CD4-positive, alpha-beta T cell treated with Interleukin-4 for 4 hours (primary cell): ENCODE data around the gene GNAO1.

Experiments used
- DNase-seq: peaks from one replicate; pipeline ENCODE4 v3.0.0-alpha.2; 2020

GNAO1 gene

DNA sequence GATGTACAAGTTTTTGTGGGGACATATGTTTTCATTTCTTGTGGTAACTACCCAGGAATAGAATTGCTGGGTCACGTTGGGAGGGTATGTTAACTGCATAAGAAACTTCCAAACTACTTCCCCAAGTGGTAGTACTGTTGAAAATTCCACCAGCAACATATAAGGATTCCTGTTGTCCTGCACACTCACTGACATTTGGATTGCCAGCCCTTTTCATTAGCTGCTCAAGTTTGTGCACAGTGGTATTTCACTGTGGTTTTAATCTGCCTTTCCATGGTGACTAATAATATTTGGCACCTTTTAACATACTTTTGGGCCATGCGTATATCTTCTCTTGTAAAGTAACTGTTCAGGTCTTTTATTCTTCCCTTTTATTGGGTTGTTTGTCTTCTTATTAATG lies 103.3 kb downstream of the GNAO1 start:
- DNase-seq: no peak

DNA sequence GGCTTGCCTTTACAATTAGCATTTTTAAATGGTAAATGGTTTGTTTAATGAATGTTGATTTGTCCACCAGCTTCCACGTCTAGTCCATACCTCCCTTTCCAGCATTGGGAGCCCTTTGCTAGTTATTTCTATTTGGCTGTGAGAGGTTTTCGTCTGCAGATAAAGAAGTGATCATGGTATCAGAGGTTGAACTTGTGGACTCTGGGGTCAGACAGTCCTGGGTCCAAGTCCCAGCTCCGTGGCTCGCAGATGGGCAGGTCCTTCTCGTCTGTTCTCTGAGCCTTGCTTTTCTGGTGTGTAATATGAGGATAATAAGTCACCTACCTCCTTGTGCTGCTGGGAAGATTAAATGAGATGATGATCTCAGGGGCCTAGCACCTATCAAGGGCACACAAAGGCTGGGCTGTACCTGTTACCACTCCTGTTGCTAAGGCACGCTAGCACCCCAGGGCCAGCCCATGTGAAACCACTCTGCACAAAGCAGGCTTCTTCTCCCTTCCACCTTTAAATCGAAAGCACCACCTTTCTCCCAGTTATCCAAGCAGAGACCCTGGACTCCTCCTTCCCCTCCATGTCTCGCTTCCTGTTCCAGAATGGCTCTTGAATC lies 103.9 kb downstream of the GNAO1 start:
- DNase-seq: no peak

DNA sequence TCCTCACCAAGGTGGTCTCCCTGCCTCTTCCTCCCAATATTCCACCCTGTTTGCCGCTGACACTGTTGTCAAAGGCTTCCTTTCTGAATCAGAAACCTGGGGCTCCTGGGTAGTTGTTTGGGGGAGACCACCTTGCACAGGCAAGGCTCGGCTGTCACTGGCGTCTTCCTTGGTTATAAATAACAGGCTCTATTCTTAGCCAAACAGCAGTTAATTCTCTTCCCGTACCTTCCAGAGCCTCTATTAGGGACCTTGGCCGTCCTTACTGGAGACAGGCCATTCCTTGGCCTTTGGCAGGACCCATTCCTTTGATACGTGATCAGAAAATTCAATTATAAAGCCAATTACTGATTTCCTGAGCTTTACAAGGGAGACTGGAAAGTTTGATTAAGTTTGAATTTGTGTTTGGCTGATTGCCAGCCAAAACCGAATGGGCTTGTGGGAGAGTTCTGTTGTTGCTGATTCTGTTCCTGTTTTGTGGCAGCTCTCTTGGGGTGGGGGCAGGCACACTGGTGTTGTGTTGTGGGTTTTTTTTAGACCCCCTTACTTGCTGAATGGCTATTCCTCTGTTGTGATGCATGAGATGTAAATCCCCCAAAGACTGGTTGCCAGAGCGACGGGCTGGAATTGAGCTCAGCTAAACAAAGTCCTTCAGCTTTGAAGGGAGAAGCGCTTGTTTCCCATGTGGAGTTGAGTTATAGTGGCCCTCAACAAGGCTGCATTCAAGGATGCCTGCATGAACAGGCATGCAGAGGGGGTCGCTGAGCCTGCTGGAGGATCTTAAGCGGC lies 104.6 kb downstream of the GNAO1 start:
- DNase-seq: no peak

DNA sequence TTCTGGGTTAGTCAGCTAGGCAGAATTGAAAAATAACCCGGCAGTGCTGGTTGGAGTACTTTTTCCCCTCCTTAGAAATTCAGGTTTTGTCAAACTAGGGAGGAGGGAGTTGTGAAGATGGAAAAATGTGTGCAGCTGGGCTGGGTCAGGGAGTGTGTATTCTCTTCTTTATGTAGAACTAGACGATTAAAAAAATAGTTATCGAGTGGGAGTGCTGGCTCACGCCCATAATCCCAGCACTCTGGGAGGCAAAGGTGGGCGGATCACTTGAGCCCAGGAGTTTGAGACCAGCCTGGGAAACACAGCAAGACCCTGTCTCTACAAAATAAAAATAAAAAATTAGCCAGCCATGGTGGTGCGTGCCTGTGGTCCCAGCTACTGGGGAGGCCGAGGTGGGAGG lies 106.4 kb downstream of the GNAO1 start:
- DNase-seq: no peak

DNA sequence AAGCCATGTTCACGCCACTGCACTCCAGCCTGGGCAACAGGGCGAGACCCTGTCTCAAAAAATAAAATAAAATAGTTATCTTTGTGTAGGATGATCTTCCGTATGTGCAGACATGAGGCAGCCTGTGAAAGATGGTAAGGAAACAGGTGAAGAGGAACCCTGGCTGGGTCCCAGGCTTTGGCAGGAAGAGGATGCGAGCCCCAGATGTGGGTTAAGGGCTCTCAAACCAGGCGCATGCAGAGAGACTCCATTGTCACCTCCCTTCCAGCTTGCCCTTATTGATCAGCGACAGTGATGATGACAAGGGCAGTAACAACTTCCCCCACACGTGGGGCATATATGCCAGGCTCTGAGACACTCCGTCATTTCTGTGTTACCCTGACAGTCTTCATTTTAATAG lies 106.8 kb downstream of the GNAO1 start:
- no peak for DNase-seq

DNA sequence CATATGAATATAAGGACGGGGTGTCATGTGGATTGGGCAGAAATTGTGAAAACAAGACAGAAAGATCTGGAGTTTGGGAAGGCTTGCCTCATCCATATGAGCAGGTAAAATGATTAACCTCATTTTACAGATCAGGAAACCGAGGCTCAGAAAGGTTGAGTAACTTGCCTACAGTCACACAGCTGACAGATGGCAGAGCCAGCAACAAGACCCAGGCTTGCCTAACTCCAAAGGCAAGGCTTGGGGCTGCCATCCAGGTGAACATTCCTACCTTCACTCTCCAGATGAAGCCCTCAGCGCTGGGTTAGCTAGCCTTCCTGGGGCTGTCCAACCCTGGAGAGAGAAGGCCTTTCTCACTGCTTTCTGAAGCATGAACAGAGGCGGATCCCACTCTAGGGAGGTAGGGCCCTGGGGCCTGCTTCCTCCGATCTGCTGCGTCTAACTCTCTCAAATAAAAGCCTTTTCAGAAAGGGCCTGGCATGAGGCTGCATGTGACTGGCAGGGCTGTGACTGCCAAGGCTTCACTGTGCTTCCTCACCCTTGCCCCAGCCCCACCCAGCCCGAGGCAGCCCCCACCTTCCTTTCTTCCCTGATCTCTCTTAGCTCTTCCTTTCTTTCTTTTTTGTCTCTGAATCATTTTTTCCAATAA lies 107.8 kb downstream of the GNAO1 start:
- DNase-seq: no peak

DNA sequence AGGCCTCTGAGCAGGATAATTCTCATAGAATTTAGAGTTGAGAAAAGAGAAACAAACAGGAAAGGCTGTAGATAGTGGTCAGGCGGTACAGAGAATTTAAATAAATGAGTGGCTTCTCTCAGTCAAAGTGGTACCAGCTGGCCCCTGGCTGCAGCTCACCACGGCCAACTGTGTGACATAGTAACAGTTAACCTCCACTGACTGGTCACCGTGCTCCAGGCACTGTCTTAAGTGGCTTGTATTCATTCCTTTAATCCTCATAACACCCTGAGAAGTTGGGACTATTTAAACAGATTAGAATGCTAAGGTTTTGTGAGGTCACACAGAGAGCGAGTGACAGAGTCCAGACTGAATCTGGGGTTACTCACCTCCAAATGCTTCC lies 108.9 kb downstream of the GNAO1 start:
- no peak for DNase-seq

DNA sequence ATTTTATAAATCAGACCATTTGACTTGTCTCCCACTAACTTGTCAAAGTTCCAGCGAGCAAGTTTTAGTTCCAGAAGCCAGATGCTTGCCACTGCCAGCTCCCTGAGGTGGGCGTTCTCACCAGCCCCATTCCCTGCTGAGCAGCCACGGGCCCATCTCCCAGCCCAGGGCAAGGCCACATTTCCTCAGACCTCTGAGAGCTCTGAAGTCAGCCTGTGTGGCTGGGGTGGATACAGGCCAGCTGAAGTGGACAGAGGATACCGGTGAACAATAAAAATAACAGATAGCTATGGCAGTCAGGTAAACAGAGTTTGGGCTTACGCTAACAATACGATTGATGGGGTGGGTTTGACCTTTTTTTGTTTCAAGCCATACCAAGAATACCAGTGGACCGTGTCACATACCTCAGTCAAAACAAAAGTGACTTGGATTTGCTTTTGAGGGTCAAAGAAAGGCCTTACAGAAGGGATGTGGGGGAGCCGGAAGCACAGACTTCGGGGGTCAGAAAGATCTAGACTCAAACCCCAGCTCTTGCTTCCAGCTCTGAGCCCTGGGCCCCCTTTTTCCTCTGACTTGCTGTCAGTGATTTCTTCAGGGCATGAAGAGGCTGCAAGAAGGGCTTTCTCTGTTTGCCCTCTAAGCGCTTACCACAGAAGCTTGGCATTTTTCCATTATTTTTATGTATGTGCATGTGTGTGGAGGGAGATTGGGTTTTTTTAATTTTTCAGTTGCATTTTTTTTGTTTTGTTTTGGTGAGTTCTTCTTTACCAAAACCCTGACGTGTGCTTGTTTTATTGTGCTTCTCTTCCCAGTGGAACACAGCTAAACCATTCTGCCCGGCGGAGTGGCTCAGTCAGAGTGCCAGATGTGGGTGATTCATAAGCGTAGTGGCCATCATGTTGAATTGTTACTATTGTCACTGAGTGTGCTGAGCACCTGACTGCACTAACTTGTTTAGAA lies 109.9 kb downstream of the GNAO1 start:
- DNase-seq: no peak

DNA sequence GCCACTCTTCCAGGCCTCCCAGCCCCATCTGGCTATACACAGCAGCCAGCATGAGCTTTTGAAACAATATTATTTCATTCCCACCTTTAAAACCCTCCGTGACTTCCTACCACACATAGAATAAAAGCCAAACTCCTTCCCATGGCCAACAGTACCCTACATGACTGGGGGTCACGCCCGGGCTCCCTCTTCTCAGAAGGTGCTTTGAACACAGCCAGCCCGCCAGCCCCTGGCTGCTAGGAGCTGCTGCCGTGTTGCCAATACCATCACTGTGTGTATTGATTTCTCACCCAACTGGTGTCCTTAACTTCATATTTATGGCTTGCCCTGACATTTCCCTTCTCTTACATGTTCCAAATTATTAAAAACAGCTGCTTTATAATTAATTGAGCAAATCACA lies 111.2 kb downstream of the GNAO1 start:
- no peak for DNase-seq

DNA sequence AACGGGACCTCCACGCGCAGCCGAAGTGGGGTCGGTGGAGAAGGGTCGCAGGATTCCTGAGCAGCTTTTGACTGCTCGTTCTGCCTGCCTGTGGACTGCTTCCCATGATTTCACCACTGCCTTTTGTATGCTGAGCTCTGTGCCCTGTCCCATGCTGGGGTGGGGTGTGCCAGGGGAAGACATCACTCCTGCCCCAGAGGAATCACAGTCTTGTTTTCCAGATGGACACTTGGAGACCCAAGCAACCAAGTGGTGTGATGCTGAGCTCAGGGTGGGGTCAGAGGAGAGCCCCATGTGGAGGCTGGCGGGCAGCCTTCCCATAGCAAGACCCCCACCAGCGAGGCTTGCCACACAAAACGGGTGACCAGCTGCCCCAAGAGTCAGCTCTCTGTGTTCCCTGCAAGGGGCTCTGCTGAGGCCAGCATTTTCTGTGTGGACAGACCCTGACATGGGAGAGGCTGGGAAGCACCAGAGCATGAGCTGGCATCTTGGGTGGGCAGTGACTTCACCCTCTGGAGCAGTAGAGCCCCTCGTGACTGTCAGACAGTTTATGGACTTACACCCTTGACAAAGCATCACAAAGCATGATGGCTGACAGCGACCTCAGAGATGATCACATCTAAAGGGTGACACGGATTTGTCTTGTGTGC lies 111.9 kb downstream of the GNAO1 start:
- no peak for DNase-seq

DNA sequence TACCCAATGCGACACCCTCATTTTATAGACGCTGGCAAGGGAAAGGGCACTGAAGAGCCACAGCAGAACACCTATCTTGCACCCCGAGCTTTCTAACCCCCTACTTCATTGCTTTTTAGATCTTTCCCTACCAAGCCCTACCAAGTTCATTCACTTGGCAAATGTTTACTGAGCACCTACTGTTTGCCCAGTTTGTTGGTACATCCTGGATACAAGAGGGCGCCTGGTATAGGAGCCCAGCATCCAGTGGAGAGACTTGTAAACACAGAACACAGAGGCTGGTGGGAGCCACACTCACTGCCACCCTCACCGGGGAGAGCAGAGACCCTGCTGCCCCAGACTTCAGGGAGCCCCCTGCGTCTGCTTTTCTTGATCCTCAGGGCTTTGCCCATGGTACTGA lies 112.6 kb downstream of the GNAO1 start:
- no peak for DNase-seq

DNA sequence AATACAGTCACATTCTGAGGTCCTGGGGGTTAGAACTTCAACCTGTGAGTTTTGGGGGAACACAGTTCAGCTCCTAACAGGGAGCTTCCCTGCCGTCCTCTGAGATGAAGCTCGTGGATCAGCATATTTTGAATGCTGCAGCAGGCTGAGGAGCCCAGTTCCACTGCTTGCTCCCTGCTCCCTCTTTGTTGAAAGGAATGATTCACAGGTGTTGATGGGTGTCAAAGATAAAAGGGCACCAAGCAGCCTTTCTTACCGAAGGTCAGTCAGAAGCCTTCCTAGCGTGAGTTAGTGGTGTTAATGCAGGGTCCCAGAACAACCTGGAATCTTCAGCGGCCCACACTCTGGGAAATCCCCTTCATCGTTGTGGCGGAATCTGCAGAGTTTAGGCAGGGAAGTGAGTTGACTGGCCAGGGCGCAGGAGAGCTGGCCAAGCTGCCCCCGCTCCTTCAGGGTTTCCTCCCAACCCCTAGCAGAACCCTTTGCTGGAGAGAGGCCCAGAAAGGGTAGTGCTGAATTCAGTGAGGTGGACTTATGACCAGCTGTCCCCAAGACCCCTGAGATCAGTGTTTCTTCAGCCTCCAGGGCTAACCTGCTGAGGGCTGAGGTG lies 114.8 kb downstream of the GNAO1 start:
- DNase-seq: no peak

DNA sequence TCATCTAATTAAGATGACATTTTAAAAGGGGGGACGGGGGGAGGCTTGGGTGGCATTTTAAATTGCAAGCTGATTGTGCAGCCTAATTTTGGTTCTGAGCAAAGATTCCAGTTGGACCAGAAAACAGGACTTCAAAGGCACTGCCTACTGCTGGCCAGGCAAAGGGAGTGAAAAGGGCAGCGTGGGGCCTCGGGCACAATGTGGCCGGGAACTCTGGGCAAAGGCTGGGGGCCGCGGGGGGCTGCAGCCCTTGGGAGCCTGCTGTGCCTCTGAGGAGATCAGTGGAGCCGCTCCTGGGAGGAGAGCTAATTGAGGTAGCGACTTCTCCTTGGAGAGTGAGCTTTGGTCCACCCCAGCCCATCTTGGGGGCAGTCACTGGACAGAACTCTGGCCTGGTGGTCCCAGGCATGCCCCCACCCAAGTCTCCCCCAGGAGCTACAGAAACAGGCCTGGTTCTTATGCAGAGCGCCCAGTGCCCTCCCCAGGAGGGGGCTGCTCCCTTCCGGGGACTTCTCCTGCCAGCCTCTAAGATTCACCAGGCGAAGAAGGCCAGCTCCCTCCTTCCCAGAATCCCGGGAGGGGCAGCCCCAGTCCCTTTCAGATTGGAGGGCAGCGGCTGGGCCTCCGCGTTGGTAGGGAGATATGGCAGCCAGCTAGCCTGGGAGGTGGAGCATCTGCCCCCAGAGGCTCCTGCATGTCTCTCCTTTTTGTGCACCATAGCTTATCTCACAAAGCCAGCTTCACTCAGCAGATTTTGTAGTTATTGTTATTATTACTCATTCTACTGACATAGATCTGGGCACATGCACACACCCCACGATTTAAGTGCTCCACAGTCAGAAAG lies 115.6 kb downstream of the GNAO1 start:
- DNase-seq: no peak

DNA sequence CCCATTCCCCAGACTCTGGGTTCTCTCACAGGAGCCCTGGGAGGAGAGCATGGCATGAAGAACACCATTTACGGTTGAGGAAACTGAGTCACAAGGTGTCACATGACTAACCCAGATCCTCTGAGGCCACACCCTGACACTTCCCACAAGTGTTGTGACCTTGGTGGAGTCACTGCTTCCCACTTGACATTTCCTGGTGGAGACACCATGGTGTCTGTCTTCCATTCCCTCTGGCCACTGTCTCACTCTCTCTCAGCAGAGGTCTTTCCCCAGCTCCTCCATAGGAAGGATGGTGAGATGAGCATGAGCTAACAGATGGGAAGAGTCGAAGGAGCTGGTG lies 116.2 kb downstream of the GNAO1 start:
- DNase-seq: no peak

DNA sequence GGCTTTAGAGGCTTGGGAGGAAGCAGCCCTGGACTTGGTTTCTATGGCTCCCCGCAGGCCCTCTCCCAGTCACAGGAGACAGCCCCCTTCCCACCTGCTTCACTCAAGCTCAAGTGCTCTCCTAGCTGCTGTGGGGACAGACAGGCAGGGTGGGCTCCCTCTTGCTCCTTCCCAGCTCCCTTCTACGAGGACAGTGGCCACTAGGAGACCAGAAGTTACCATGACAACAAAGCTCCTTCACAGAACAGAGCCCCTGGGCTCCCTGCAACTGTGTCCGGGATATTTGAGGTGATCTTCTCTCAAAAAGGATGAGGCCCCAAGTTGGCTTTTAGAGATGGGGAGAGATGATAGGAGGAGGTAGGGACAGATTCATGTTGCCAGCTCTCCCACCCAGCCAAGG lies 117.7 kb downstream of the GNAO1 start:
- no peak for DNase-seq

DNA sequence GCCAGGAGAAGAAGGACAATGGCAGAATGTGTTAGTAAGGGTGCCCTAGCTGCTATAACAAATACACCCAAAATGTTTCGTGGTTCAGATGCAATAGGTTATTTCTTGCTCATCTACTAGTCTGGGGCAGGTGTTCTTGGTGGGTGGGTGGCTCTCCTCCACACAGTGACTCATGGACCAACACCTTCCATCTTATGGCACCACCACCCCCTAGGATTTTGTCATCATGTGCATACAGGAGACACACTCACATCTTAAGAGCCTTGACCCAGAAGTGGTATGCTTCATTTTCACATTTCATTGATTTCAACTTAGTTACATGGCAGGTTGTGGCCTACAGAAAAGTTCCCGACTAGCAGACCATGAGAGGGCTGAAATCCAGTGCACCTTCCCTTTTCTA lies 119.4 kb downstream of the GNAO1 start:
- DNase-seq: no peak

DNA sequence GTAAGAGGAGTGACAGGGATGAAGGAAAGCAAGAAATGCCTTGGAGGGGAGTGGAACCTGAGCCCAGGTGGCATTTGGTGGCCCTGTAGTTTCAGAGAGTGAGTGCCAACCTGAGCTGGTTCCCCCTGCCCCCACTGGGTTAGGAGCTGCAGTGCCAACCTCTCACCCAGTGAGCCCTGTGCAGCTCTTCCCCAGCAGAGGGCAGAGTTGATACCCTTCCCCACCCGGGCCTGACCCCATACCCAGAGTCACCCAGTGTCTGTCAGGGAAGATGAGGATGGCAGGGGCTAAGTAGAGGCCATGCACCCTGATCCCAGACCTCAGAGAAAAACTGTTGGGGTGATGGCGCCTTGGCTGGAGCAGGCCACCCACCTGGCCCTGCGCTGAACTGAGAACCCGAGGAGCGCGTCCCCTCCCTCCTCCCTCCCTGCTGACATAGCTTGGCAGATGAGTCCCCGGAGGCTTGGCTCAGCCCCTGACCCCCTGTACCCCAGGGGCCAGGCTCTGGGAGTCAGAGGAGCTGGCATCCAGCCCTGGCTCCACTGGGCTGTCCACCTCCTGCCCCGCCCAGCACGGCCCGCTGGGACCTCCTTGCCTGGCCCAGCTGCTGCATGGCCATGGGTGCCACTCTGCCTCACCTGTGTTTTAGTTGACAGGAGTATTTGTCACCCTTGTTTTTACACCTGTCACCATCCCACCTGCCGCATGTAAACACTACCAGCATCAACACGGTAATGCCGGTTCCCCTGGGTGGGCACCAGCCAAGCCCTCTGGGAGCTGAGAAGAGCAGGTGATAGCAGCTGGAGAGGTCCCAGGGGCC lies 120.1 kb downstream of the GNAO1 start:
- DNase-seq: no peak

DNA sequence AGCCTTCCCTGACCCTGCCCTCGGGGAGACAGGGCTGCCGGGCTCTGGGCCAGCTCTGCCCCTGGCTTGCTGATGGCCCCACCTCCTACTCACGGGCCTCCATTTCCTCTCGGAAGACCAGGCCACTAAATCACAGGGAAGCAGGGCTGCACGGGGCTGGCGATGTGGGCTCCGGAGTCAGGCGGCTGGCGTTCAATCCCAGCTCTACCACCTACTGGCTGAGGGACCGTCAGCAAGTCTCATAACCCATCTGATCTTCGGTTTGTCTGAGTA lies 120.7 kb downstream of the GNAO1 start:
- DNase-seq: no peak

DNA sequence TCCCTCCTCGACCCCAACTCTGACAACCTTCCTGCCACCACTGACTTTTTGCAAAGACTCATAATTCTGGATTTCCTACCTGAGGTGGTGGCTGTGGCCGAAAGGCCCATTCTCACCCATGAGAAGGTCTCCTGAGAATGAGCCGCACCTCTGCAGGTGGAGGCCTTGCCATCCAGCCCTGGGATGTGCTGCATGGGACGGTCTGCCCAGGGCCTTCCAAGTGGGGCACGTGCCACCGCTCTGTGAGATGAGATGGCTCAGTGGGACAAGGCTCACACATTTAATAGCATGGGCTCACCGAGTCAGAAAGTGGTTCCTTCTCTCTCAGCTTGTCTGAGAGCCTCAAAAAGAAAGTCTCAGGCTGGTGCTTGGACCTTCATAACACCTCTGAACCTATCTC lies 121.3 kb downstream of the GNAO1 start:
- DNase-seq: no peak

DNA sequence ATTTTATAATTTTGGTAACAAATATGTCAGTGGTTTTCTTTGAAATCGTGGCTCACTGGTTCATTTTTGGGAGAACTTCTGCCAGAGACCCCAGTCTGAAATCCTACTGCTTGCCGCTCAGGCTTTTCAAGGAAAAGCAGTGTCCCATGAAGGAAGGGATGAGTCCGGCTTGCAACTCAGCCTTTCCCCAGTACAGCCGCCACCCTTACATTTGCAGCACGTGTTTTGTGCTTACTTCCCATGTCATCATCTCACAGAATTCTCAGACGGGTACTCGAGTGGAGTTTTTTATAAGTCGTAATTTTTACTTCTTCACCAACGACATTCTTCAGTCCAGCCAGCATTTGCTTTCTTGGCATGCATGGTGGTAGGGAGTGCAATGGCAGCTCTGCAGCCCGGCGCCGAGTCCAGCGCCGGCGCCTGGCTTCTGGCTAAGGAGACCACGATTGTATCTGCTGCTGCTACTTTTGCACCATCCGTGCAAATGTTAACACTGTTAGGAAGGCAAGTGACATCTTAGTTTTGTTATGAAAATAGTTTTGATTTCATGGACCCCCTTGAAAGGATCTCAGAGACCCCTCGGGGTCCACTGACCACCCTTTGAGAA lies 123.1 kb downstream of the GNAO1 start:
- no peak for DNase-seq
